A204.1 (cell line): ENCODE results near the gene LAMP5.

Source experiments
- FAIRE-seq: peaks from 2 replicates; lab custom pipeline; 2012; peaks lifted over from hg19 to GRCh38; lab: Jason Lieb, UNC

The LAMP5 gene

GRCh38 chr20:9543214-9543613 lies 28.8 kb downstream of the LAMP5 start:
- FAIRE-seq: no peak

GRCh38 chr20:9550283-9550682 lies 35.9 kb downstream of the LAMP5 start:
- FAIRE-seq: no peak

GRCh38 chr20:9550871-9551270 lies 36.5 kb downstream of the LAMP5 start:
- no peak for FAIRE-seq

GRCh38 chr20:9551808-9552550 lies 37.6 kb downstream of the LAMP5 start:
- no peak for FAIRE-seq

- no peak for FAIRE-seq
Measured at GRCh38 chr20:9555781-9556180, 41.4 kb downstream of the LAMP5 start.

GRCh38 chr20:9557411-9557810 lies 43.0 kb downstream of the LAMP5 start:
- FAIRE-seq: no peak

- FAIRE-seq: no peak
Measured at GRCh38 chr20:9565910-9566550, 51.6 kb downstream of the LAMP5 start.

- no peak for FAIRE-seq
Measured at GRCh38 chr20:9566977-9567376, 52.6 kb downstream of the LAMP5 start.

GRCh38 chr20:9570612-9571011 lies 56.2 kb downstream of the LAMP5 start:
- no peak for FAIRE-seq

- no peak for FAIRE-seq
Measured at GRCh38 chr20:9571783-9572182, 57.4 kb downstream of the LAMP5 start.

GRCh38 chr20:9572670-9573069 lies 58.3 kb downstream of the LAMP5 start:
- FAIRE-seq: no peak

GRCh38 chr20:9573335-9574151 lies 59.2 kb downstream of the LAMP5 start:
- no peak for FAIRE-seq

GRCh38 chr20:9574181-9574580 lies 59.8 kb downstream of the LAMP5 start:
- no peak for FAIRE-seq

- FAIRE-seq: no peak
Measured at GRCh38 chr20:9574776-9575175, 60.4 kb downstream of the LAMP5 start.

GRCh38 chr20:9575836-9576235 lies 61.4 kb downstream of the LAMP5 start:
- FAIRE-seq: no peak

- FAIRE-seq: no peak
Measured at GRCh38 chr20:9576695-9577094, 62.3 kb downstream of the LAMP5 start.

GRCh38 chr20:9577397-9577796 lies 63.0 kb downstream of the LAMP5 start:
- FAIRE-seq: no peak

GRCh38 chr20:9578594-9578993 lies 64.2 kb downstream of the LAMP5 start:
- no peak for FAIRE-seq
